Fibroblast of lung (primary cell): ENCODE data around the gene KRT15. TPM values are rescaled to one million over a fixed set of nuclear protein-coding genes. Genes with fewer than 3 reads are reported as not detected.

ENCODE experiments used
- DNase-seq, 2 donors: peaks; one replicate each; pipeline versions ENCODE4 v3.0.0 to v3.0.0-alpha.2; 2010; ENCODE audit warnings: low read depth in 2 of 2
- H2AFZ ChIP-seq: 2 replicates; pipeline ENCODE4 v1.5.1; 2012; ENCODE audit warnings: low read length, control low read depth, inconsistent platforms
- H3K27ac ChIP-seq: 2 replicates; pipeline ENCODE4 v1.5.1; 2011; ENCODE audit warnings: low read length, control low read depth; ENCODE audit not compliant: insufficient read depth
- H3K27me3 ChIP-seq: 2 replicates; pipeline ENCODE4 v1.5.1; 2011; ENCODE audit warnings: mild to moderate bottlenecking, low read length; ENCODE audit not compliant: control insufficient read depth, insufficient read depth
- H3K36me3 ChIP-seq: 2 replicates; pipeline ENCODE4 v1.5.1; 2011; ENCODE audit warnings: low read length; ENCODE audit not compliant: control insufficient read depth, insufficient read depth
- H3K4me1 ChIP-seq: 2 replicates; pipeline ENCODE4 v1.5.1; 2011; ENCODE audit warnings: low read length; ENCODE audit not compliant: control insufficient read depth, insufficient read depth; ENCODE audit errors: extremely low read depth
- H3K4me2 ChIP-seq: 2 replicates; pipeline ENCODE4 v1.5.1; 2011; ENCODE audit warnings: low read length, control low read depth; ENCODE audit not compliant: insufficient read depth; ENCODE audit errors: extremely low read depth
- H3K4me3 ChIP-seq, 4 experiments: fragments of 200-600 bp in 1 of 4; sonication (generic) in 1 of 4; replicated peaks in 1 of 4; 2 replicates each; pipeline ENCODE4 v1.5.1; 2011 to 2016; ENCODE audit warnings: low read length in 4 of 4, low read depth in 3 of 4, mild to moderate bottlenecking in 3 of 4, control low read depth in 2 of 4, inconsistent platforms in 1 of 4, mixed read lengths in 1 of 4; ENCODE audit not compliant: insufficient read depth in 1 of 4; ENCODE audit errors: control extremely low read depth in 1 of 4
- H3K79me2 ChIP-seq: 2 replicates; pipeline ENCODE4 v1.5.1; 2012; ENCODE audit warnings: mild to moderate bottlenecking, low read length, inconsistent platforms; ENCODE audit not compliant: control insufficient read depth, insufficient read depth
- H3K9ac ChIP-seq: 2 replicates; pipeline ENCODE4 v1.5.1; 2011; ENCODE audit warnings: mild to moderate bottlenecking, low read length, control low read depth; ENCODE audit not compliant: insufficient read depth
- H3K9me3 ChIP-seq: 2 replicates; pipeline ENCODE4 v1.5.1; 2012; ENCODE audit warnings: low read depth, low read length; ENCODE audit not compliant: control insufficient read depth, insufficient read depth
- H4K20me1 ChIP-seq: 2 replicates; pipeline ENCODE4 v1.5.1; 2011; ENCODE audit warnings: low read length; ENCODE audit not compliant: control insufficient read depth, insufficient read depth; ENCODE audit errors: extremely low read depth
- CTCF ChIP-seq, 2 donors: IDR thresholded peaks in 1 of 2; conservative IDR thresholded peaks in 1 of 2; 1 replicate in 1 of 2; 2 replicates in 1 of 2; pipeline ENCODE4 v1.5.1; 2011 to 2012; ENCODE audit warnings: low read length in 2 of 2, control low read depth in 1 of 2, inconsistent platforms in 1 of 2, low read depth in 1 of 2, mild to moderate bottlenecking in 1 of 2
- EZH2 ChIP-seq: IDR thresholded peaks from 2 replicates; pipeline ENCODE4 v1.5.1; 2012; ENCODE audit warnings: low read length, control low read depth, mild to moderate bottlenecking; ENCODE audit errors: missing control alignments
- polyA plus RNA-seq, 2 donors: library from polyadenylated mRNA; depleted of rRNA in 1 of 2; stranded (reverse) in 1 of 2; unstranded in 1 of 2; fragments of >200 nt; gene quantifications; 2 replicates each; pipeline ENCODE4 v1.2.1, GENCODE V29; 2011 to 2012; ENCODE audit warnings: missing spikeins in 1 of 2
- total RNA-seq: library from RNA; depleted of rRNA; stranded (reverse); fragments of >200 nt; gene quantifications from 2 replicates; pipeline ENCODE4 v1.2.1, GENCODE V29; 2014

KRT15 gene
- total and polyA plus RNA-seq, 2 donors (not counting 1 experiment from before 2014, with no cell fraction given), result 0.17 to 0.47 TPM

DNA sequence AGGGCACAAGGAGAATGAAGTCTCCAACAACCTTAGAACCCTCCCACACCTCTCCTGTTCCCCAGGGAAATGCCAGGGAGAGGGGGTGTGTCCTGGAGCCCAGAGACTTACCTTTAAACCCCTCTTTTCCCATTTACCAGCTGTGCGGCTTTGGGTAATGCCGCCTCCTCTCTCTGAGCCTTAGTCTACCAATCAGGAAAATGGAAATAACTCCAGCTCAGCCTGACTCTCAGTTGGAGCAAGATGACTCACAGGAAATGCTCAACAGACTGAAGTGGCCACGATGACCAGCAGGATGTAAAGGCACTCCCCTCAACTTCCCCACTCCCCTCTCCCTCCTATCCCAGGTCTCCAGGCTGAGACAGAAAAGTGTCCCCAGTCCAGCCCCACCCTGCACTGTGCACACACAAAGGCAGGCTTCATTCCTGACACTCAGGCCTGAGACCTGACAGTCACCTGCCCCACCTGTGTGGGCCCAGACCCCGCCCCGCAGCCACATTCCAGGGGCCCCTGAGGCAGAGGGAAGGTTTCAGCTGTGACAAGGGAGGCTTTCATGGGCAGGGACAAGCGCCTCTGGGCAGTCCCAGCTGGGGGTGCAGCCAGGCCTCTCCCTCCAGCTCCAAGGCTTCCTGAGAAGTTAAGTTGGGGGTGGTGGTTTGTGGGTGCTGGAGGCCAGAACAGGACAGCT, 3.0 kb upstream of the KRT15 start:
- H3K27ac ChIP-seq, result peak overlapping the region; percentile 61
- H3K9ac ChIP-seq, result no peak overlapping the region
- no peak overlapping the region for H3K4me2 ChIP-seq

GRCh38 chr17:41520821-41521521, 2.3 kb upstream of the KRT15 start:
- Histone ChIP-seq H3K4me1 (peaks cover 11% of the 10 kb centered on the region), H2AFZ (no peak overlapping the region), H3K27ac (no peak overlapping the region), H3K4me2 (no peak overlapping the region), H3K9ac (no peak overlapping the region), H3K4me3 (no peak overlapping the region), H3K36me3 (no peaks in the 10 kb centered on the region), H3K79me2 (no peaks in the 10 kb centered on the region), H4K20me1 (no peaks in the 10 kb centered on the region), H3K9me3 (no peaks in the 10 kb centered on the region), H3K27me3 (no peaks in the 10 kb centered on the region)
- DNase-seq, result peak in 1 of 2 donors; percentile 36
- TF ChIP-seq CTCF (conservative IDR thresholded peaks at IDR 0.05 in 1 of 2, IDR thresholded peaks at IDR 0.05 in 1 of 2; ENCODE audit: low read depth in 1 of 2, low read length in 2 of 2) (no peak), EZH2 (no peak)

More for the DNA sequence above, 3.0 kb upstream of the KRT15 start:
- no peaks in the 10 kb centered on the region for H3K9me3 ChIP-seq
- H3K79me2 ChIP-seq, result no peaks in the 10 kb centered on the region
- H4K20me1 ChIP-seq, result no peaks in the 10 kb centered on the region
- H2AFZ ChIP-seq, result no peak overlapping the region
- H3K27me3 ChIP-seq, result no peaks in the 10 kb centered on the region
- TF ChIP-seq CTCF (conservative IDR thresholded peaks at IDR 0.05 in 1 of 2, IDR thresholded peaks at IDR 0.05 in 1 of 2; ENCODE audit: low read depth in 1 of 2, low read length in 2 of 2) (no peak), EZH2 (no peak)
- H3K36me3 ChIP-seq, result no peaks in the 10 kb centered on the region
- DNase-seq, result peak; percentile 56 to 92
- no peak overlapping the region for H3K4me3 ChIP-seq
- peaks cover 11% of the 10 kb centered on the region for H3K4me1 ChIP-seq

DNA sequence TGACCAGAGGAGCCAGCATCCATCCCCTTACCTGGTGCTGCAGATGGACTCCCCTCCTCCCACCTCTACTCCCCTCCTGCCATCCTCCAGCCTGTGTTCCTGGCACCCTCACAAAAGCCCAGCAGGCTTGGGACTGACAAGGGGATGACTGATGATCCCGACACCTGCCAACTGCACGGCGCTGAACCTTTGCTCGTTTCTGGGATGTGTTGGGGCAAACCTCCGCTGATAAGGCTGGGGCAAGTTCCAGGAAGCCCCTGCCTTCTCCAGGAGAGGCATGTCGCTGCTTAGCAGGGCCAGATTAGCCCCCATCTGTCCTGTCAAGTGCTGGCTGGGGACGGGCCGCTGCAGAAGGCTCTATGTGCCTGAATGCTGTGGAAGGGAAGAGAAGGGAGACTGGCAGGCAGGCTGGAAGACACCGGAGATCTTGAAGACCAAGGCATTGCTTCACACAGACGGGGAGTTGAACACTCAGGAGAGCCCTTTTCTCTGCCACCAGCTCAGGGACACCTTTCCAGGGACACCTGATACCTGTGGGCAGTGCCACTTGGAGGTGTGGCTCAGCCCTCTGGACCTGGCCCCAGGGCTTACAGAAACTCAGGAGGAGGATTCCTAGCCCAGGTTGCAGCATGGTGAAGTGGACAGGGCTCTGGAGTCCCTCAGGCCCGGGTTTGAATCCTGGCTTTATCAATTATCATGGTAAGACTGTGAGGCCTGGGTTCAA, 973 bp upstream of the KRT15 start:
- Histone ChIP-seq H3K27me3 (no peaks in the 10 kb centered on the region), H3K4me1 (peaks cover 11% of the 10 kb centered on the region), H3K36me3 (no peaks in the 10 kb centered on the region), H3K79me2 (no peaks in the 10 kb centered on the region), H3K4me3 (no peak overlapping the region), H4K20me1 (no peaks in the 10 kb centered on the region), H3K27ac (no peak overlapping the region), H3K4me2 (no peak overlapping the region), H2AFZ (no peak overlapping the region), H3K9ac (no peak overlapping the region), H3K9me3 (no peaks in the 10 kb centered on the region)
- DNase-seq, result no peak
- TF ChIP-seq EZH2 (no peak), CTCF (conservative IDR thresholded peaks at IDR 0.05 in 1 of 2, IDR thresholded peaks at IDR 0.05 in 1 of 2; ENCODE audit: low read depth in 1 of 2, low read length in 2 of 2) (no peak)
